Activated naive CD4-positive, alpha-beta T cell treated with anti-CD3 and anti-CD28 coated beads, Interleukin-2, amount 10 ng/mL, durations not matched to agents 5 hours and 36 hours (primary cell): Measurements from ENCODE around the gene ZNF124. TPM values are rescaled to one million over a fixed set of nuclear protein-coding genes. Genes with fewer than 3 reads are reported as not detected.

Source experiments
- microRNA-seq: library from miRNA; unstranded; fragments of <30 nt; microRNA quantifications from one replicate; pipeline ENCODE4 v1.2.0, GENCODE V29; 2022; ENCODE audit warnings: borderline microRNAs expressed, borderline replicate concordance
- total RNA-seq, 2 experiments: library from RNA; stranded (reverse); gene quantifications; one replicate each; pipeline ENCODE4 v1.2.3, GENCODE V29; 2021

ZNF124 gene
- total RNA-seq: 10 to 100 TPM; 23.8 to 28.1 TPM

DNA sequence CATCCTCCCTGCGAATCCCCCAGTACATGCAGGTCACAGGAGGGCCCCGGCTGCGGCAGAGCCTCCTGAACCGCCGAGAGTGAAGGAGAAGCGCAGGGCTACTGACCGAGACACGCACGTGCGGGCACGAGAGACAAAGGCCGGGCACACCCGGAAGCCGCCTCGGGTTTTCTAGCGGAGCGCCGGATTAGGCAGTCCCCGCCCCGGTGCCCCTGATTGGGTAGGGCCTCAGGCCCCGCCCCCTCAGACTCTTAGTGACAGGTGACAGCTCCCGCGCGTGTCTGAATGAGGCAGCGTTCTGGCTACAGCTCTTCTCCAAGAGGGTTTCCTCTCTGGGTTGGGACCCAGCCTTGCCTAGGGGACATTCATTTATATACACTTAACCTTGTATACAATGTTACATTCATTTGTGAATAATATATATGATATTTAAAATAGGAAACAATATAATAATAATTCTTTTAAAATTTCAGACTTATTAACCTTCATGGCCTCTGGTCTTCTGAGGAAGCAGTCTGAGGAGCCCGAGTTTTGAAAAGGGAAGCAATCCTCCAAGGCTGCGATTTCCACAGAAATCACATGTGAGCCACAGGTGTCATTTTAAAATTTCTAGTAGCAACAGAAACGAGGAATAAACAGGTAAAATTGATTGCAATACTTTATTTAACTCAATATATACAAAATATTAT lies at the start of gene ZNF124:
ZNF124 (minus strand) TSS at position 146 of the 689 bp plus-strand sequence; CDS start at position 3, 143 bp downstream.

Small RNAs within 50 kb of the gene (microRNA-seq; reads per million reads assigned to microRNA genes)
- gene MIR3916: not detected

Other genes starting within 250 kb of the ZNF124 start
- 10 to 100 TPM; 32.3 to 32.5 TPM for gene AHCTF1, start 240.1 kb downstream of the ZNF124 start, total RNA-seq
- gene ZNF695, start 164.0 kb downstream of the ZNF124 start, total RNA-seq: under 1 TPM; 0.25 to 0.48 TPM
- gene ZNF670, start 93.2 kb downstream of the ZNF124 start, total RNA-seq: 1 to 10 TPM; 1.7 to 2.0 TPM
- 10 to 100 TPM; 10.4 to 10.5 TPM for gene ZNF669, start 67.7 kb downstream of the ZNF124 start, total RNA-seq
- gene VN1R5, start 84.1 kb upstream of the ZNF124 start, total RNA-seq: not detected
- gene ZNF496, start 159.8 kb upstream of the ZNF124 start, total RNA-seq: 10 to 100 TPM; 11.0 to 11.6 TPM
- 1 to 10 TPM; 4.1 TPM for gene NLRP3, start 244.2 kb upstream of the ZNF124 start, total RNA-seq